CD1c-positive myeloid dendritic cell (primary cell): ENCODE results near the gene C20orf96.
"Not testable (repeated sequence)": the region's sequence is repeated elsewhere in the genome, so short reads cannot be mapped to it uniquely, and the experiment has no call there.

ENCODE experiments used
- DNase-seq: peaks from one replicate; pipeline ENCODE4 v3.0.0-alpha.2; 2016; ENCODE audit errors: extremely low spot score

C20orf96 gene

DNA sequence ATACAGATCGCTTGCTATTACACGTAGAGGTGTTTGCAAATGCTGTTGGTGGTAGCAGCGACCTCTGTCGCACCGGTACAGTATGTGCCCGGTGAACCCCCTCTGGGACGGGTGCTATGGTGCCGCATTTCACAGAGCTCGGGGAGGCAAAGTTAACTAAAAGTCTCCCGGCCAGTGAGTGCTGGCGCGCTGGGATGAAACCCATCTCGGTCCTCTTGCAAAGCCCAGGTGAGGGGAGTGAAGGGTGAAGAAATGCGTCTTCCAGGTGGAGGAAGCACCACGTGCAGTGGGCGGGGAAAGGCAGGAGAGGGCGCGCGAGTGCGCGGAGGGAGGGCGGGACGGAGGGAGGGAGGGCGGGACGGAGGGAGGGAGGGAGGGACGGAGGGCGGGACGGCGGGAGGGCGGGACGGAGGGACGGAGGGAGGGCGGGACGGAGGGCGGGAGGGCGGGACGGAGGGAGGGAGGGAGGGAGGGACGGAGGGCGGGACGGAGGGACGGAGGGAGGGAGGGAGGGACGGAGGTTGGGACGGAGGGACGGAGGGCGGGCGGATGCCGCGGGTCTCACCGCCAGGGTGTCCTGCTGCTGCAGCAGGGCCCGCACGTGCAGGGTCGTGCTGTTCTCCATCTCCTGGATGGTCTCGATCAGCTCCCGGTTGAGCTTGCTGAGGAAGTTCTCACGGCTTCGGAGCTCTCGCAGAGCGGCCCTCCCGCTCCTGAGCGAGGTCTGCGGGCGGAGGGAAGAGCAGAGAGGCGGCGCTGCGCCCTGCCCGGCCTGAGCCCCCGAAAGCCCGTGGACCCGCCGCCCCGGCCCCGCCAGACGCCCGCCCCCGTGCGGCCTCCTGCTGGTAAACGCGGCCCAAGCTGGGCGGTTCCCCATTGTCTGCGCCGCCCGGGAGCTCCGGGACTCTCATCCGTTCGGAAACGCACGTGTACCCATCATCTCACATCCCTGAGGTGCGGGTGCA lies 11.7 kb downstream of the C20orf96 start:
- no peak for DNase-seq

DNA sequence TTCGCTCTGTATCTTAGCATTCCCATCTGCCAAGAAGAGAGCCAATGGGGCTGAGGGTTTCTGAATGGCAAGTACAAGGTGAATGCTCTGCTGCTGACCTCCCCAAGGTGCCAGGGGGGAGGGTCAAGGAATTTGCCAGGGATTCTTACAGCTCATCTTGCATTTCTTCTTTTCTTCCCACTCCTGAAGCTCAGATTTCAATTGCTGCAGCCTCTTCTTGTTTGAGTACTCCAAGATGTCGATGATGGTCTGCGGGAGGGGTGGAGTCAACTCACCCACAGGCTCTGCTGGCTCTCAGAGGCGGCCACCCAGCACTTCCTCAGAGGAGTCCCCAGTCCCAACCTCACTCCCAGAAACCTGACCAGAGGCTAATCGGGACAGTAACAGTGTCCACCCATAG lies 12.4 kb downstream of the C20orf96 start:
- no peak for DNase-seq

DNA sequence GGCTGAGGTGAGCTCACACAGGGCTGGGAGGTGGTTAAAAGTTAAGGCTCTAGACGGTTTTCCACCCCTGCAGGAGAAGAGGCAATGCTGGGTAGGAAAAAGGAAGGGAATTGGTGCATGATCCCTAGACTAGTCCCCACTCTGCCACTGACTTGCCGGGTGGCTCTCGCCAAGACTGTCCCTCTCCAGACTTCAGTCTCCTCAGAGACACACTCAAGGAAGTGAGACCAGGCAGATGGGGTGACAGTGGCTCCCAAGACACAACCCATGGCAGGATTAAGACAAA lies 13.1 kb downstream of the C20orf96 start:
- no peak for DNase-seq

DNA sequence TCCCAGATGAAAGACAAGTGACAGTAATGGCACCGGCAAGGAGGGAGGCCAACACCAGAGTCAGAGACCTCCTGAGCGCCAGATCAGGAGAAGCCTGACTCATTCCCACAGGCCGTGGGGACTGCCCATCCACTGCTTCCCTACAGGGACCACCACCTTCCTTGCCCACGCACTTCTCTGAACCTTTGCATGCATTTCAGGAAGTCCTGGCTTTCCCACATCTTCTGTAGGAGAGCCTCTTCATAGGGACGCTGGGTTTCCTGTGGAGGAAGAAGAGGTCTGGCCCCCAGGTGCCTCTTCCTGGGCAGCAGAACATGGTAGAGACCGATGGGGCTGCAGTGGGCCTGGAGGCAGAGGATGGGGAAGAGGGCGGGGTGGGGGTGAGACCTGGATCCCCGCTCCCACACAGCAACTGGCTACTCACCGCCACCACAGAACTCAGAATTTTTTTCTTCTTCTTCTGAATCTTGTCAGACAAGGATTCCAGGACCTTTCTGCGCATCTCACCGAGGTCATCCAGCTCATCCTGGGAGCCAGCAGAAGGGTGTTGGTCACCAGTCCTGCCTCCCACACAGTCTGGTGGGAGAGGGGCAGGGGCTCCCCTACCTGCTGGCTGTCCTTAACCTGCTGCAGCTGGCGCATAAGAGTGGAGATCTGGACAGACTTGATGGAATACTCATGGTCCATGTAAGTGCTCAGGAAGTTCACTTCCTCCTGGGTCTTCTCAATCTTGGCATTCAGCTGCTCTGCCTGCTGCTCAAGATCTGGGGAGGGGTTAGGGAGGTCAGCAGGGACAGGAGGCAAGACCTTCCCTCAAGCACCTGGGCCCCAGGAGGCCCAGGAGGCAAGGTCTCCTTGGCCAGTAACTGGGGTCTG lies 13.7 kb downstream of the C20orf96 start:
- no peak for DNase-seq

DNA sequence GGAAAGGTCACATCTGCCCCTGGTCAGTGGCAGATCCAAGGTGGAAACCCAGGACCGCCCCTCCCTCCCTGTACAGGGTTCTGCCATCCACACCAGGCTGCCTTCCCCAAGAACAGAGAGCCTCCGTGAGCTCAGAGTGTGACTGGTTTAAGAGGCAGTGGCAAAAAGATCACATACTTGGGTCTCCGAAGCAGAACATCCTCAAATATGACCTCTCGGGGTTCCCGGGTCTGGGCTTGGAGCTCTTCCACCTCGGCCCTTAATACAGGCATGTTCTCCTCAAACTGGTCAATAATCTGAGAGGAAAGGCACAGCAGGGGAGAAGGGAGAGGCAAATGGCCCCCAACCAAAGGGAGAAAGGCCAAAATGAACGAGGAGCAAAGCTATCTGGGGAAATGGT lies 14.8 kb downstream of the C20orf96 start:
- no peak for DNase-seq

DNA sequence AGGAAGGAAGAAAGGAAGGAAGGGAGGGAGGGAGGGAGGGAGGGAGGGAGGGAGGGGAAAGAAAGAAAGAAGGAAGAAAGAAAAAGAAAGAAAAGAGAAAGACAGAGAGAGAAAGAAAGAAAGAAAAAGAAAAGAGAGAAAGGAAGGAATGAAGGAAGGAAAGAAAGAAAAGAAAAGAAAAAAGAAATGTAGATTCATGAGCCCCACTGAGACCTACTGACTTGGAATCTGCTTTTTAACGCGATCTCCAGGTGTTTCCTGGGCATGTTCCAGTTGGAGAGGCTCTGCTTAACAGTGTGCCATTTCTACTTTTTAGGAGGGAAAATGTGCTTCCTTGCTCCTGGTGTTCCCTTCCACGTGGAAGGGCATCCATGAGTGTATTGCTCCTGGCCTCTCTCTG lies 16.7 kb downstream of the C20orf96 start:
- DNase-seq: no peak

- no peak for DNase-seq
These were observed 17.8 kb downstream of the C20orf96 start for GRCh38 chr20:272718-273117.

DNA sequence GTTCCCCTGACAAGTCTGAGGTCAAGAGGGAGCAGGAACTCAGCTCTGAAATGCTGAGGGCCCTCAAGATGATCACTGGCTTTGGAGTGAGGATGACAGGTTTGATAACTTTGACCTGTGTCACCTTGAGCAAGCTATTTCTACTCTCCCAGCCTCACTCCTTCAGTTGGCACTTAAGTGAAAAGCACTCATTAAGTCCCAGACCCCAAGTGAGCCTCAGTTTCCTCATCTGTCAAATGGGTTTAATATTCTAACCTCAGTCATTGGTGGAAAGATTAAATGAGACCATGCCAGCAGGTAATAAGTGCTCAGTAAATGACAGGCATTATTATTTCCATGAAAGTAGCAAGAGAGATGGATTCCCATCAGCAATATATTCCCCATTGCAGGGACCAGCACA lies 19.0 kb downstream of the C20orf96 start:
- no peak for DNase-seq

- no peak for DNase-seq
These were observed 19.5 kb downstream of the C20orf96 start for GRCh38 chr20:271069-271468.

- no peak for DNase-seq
These were observed 20.0 kb downstream of the C20orf96 start for GRCh38 chr20:270517-270916.

- DNase-seq: peak; percentile 90
These were observed 23.7 kb downstream of the C20orf96 start for GRCh38 chr20:266596-267562.

DNA sequence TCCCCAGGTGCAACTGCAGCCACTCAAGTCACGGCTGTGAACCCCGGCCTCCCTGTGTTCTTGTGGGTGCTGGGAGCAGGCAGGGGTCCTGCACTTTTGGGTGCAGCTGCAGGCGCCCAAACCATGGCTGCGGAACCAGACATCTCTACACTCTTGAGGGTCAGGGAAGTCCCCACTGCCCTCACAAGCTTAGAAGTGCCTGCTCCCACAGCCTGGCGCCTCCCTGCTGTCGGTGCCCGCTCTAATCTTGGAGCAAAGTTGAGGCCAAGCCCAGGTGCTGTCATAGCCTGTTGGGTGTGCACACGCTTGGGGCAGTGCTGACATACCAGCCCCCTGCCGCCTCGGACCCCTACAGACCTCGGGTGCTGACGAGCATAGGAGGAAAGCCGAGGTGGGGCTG lies 26.8 kb downstream of the C20orf96 start:
- no peak for DNase-seq

- peak; percentile 10 for DNase-seq
These were observed 30.6 kb downstream of the C20orf96 start for GRCh38 chr20:259981-260380.

- DNase-seq: no peak
These were observed 31.6 kb downstream of the C20orf96 start for GRCh38 chr20:258963-259362.

GRCh38 chr20:258269-258858 lies 32.2 kb downstream of the C20orf96 start:
- DNase-seq: no peak

DNA sequence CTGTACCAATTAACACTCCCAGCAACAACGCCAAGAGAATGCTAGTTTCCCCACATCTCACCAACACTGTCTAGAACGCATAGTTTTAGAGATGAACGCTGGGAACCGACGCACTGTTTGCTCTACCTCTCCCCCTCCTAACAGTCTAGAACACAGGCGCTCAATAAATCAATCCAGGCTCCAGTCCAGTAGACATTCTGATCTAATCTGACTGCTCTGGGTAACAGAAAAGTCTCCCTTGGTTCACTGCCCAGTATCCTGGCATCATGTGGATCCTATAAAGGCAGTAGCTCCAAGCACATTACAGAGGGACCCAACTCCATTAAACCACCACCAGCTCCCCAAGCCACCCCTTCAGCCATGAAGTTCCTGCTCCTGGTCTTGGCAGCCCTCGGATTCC lies 33.1 kb downstream of the C20orf96 start, which contains the start of gene DEFB132:
Gene DEFB132, plus strand, starts transcription at position 306 of the 400 bp plus-strand sequence. Its CDS starts 55 bp downstream, at position 361.
- DNase-seq: no peak

GRCh38 chr20:253447-253846 lies 37.1 kb downstream of the C20orf96 start:
- DNase-seq: not testable (repeated sequence)

GRCh38 chr20:252801-253200 lies 37.7 kb downstream of the C20orf96 start:
- no peak for DNase-seq

DNA sequence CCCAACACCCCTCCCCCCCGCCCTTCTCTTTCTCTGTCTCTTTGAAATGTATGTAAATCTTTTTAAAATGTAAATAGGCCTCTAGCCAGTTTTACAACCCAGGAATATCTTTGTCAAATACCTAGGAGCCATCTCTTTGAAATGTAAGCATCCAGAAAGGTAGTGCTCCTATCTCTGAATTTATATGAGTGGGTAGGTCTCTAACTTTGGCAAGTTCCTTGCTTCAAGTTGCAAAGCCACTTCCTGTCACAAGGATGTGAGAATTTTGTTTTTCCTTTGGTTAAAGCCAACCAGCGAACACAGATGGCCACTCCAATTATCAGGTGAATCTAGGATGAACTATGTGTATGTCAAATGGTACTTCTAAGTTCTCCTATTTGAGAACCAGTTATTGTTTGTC lies 39.2 kb downstream of the C20orf96 start:
- no peak for DNase-seq

DNA sequence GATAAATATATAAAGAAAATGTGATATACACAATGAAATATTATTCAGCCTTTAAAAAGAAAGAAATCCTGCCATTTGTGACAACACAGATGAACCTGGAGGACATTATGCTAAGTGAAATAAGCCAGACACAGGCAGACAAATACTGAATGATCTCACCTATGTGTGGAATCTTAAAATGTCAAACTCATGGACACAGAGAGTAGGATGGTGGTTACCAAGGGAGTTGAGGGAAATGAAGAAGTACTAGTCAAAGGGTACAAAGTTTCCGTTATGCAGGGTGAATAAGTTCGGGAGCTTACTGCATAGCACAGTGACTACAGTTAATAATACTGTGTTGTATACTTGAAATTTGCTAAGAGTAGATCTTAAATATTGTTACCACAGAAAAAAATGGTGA lies 47.6 kb downstream of the C20orf96 start:
- DNase-seq: no peak

GRCh38 chr20:237929-238328 lies 52.6 kb downstream of the C20orf96 start:
- peak; percentile 80 for DNase-seq
